HG02763 (cell line): Measurements from ENCODE around the gene ITGAV.

Experiments
- ATAC-seq: cut with Tn5 transposase; IDR thresholded peaks from one replicate; pipeline ENCODE4 v1.9.1; 2021; ENCODE audit warnings: mild to moderate bottlenecking, moderate library complexity; ENCODE audit not compliant: unreplicated experiment

Gene ITGAV

GRCh38 chr2:186573531-186573930 is 16.3 kb upstream of the ITGAV start:
- no peak for ATAC-seq

DNA sequence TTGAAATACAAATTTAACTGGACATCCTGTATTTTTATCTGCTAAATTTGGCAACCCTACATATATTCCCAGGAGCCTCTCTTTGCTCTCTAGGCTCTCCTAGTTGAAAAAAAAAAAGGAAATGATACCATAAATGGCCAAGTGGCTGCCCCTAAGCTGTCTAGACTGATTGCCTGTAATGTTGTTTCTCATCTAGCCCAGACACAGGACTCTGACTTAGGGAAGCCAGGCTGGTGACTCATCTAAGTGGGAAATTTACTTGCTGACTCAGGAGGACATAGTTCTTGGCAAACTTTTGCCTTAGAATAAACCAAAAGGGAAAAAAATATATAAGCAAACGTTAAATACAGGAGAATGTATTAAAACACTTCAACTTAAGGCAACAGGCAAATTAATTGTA is 14.6 kb upstream of the ITGAV start:
- no peak for ATAC-seq

DNA sequence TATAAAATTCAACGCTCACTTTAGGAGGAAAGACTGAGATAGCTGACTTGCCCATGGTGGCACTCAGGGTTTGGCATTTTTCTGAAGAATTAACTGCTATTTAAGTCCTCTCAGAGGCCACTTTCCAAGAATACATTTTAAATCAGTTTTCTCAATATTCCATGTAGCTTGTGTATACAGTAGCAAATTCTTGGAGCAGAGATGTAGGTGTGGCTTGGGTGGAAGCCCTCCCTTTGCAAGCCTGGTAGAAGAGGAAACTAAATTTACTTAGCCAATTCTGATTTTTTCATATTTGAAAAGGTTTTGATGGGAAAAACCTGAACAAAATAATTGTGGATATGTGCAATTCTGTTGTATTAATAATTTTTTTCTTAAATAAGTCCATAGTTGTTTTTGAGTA is 14.0 kb upstream of the ITGAV start:
- no peak for ATAC-seq

GRCh38 chr2:186576614-186577013 is 13.2 kb upstream of the ITGAV start:
- ATAC-seq: no peak

DNA sequence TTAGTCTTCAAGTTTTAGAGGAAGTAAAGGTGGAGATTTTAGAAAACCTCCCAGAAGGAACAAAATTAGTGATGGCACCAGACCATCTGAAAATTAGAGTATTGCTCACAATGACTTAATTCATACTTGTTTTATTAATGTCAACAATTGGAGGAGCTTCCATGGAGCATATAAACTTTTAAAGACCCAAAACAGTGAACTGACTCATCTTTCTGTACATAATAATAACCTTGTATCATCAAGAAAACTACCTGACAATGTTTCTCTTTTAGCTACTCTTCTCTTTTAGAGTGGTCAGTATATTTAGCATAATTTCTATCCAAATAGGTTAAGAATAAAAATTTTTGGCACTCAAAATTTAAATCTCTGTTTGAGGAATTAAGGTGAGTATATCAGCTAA is 7.2 kb upstream of the ITGAV start:
- no peak for ATAC-seq

GRCh38 chr2:186584053-186584452 is 5.8 kb upstream of the ITGAV start:
- ATAC-seq: no peak

DNA sequence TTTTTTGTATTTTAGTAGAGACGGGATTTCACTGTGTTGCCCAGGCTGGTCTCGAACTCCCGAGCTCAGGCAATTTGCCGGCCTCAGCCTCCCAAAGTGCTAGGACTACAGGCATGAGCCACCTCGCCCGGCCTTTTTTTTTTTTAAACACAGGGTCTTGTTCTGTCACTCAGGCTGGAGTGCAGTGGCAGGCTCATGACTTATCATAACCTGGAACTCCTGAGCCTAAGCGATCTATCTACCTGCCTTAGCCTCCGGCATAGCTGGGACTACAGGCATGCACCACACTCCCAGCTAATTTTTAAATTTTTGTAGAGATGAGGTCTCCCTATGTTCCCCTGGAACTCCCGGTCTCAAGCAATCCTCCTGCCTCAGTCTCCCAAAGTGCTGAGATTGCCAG is 1.4 kb upstream of the ITGAV start:
- ATAC-seq: no peak

- ATAC-seq: no peak
Observed at GRCh38 chr2:186588940-186589611, 780 bp upstream of the ITGAV start.

DNA sequence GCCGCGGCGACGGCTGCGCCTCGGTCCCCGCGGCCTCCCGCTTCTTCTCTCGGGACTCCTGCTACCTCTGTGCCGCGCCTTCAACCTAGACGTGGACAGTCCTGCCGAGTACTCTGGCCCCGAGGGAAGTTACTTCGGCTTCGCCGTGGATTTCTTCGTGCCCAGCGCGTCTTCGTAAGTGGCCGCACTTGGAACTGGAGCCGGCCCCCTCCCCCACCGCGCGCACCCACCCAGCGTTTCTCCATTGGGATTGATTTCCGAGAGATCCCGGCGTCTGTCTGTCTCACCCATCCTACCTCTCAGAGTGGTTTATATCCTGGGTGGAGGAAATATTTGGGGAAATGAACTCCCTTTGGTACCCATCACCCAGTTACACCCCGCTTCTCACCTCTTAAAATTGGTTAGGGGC is 498 bp downstream of the ITGAV start:
- no peak for ATAC-seq

- no peak for ATAC-seq
Observed at GRCh38 chr2:186590759-186591505, 1.1 kb downstream of the ITGAV start.

GRCh38 chr2:186591506-186591890 is 1.6 kb downstream of the ITGAV start:
- no peak for ATAC-seq

DNA sequence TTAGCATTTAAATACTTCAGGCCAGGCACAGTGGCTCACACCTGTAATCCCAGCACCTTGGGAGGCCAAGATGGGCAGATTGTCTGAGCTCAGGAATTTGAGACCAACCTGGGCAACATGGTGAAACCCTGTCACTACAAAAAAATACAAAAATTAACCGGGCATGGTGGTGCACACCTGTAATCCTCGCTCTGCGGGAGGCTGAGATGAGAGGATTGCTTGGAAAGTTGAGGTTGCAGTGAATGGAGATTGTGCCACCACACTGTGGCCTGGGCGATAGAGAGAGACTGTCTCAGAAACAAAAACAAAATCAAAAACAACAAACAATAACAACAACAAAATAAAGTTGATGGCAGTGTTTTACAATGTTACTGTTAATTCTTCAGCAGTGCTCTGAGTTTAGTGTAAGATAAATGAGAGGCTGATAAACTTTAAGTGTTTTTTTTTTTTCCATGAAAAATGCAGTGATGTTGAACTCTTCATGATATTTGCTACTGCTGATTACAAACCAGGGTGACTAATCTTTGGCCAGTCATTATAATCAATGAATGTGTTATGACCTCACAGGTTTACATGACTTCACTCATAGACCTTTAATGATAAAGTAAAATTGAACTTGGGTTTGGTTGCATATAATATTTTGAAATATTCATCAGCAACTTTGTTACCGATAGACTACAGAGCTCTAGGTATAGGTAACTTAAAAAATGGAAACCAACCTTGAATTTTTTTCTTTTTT is 2.5 kb downstream of the ITGAV start:
- ATAC-seq: no peak

DNA sequence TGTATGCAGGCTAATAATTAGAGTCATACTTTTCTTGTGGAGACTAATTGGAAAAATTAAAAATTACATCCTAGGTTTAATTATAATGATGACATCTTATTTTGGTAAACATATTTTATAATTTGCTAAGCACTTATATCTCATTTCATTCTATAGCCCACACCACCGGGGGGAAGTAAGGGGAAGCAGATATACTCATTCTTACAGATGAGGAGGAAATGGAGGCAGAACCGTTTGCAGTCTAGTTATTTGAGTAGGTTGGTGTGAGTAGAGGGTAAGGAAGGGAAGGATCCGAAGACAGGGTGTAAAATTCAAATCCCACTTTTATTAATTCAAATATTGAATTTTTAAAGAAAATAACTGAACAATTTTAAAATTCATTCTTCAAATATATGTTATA is 3.7 kb downstream of the ITGAV start:
- ATAC-seq: no peak

GRCh38 chr2:186594001-186594722 is 4.3 kb downstream of the ITGAV start:
- ATAC-seq: no peak

- ATAC-seq: no peak
Observed at GRCh38 chr2:186595219-186595618, 5.4 kb downstream of the ITGAV start.

- no peak for ATAC-seq
Observed at GRCh38 chr2:186599186-186599778, 9.4 kb downstream of the ITGAV start.

GRCh38 chr2:186603286-186603685 is 13.4 kb downstream of the ITGAV start:
- no peak for ATAC-seq

DNA sequence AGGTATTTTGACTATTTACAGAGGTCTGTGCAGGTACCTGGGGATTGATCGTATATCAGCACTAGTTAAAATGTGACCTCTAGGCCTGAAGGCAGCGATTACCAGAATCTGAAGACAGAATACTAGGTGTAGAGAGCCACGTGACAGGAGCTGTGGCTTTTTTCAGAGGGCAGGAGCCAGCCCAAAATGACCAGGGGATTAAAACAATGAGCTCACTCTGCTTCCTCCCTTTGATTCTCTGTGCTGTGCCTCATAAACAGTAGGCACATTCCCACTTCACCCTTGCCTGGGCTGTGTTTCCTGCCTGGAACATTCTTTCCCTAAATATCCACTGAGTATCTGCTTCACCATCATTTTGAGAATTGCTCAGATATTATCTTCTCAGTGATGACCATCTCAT is 15.2 kb downstream of the ITGAV start:
- no peak for ATAC-seq

DNA sequence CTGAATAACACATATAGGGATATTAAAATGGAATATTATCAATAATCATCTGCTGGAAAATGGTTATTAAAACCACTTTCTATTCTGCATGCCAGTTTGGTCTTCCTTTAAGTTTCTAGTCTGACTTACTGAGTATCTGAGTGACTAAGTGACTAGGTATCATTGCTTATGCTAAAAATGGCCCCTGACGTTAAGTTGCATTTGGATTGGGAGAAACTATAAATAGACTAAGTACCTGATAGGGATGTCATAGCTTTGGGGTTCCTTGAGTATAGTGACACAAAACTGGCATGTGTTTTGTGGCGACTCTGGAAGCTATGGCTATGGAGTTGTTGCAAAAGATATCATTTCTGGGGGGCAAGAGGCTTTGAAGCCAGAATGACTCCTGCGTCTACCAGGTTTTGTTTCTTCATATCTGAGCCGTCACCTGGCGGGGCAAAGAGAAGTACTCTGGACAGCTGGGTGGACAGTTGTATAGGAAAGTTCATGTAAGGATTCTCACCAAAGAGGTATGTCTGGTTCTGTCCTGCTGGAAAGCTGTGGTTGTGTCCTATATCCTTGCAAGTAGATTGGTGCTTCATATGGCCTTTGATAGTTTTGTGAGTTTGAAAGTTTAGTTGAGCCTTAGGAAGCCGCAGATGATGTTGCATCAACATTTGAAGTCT is 17.9 kb downstream of the ITGAV start:
- ATAC-seq: no peak

DNA sequence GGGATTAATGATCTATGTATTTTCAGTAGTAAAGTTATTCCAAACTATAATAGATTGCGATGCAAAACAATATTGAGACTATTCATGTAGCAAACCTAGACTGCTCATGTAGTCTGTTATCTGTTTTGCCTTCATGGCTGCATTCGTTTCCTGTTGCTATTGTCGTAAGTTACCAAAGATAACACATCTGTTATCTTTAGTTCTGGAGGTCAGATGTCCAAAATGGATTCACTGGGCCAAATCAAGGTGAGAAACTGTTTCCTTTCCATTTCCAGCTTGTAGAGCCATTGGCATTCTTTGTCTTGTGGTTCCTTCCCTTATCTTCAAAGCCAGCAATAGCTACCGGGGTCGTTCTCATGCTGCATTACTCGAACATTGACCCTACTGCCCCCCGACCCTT is 20.9 kb downstream of the ITGAV start:
- no peak for ATAC-seq
